OCI-LY1 (cell line): Measurements from ENCODE around the gene ASXL2.

ENCODE experiments used
- EZH2 ChIP-seq: fragments of 200-600 bp; sonication (generic), shearing (Covaris generic); IDR thresholded peaks from 2 replicates; pipeline ENCODE4 v1.8.0; 2017; ENCODE audit warnings: borderline replicate concordance, mixed run types, mild to moderate bottlenecking, antibody characterized with exemption, low read length, moderate library complexity, mixed read lengths
- TF ChIP-seq, protein P1 (sequence below): fragments of 200-600 bp; sonication (generic), shearing (Covaris generic); IDR thresholded peaks from 2 replicates; pipeline ENCODE4 v1.5.1; 2017; ENCODE audit warnings: mild to moderate bottlenecking, antibody characterized with exemption, low read length, moderate library complexity, mixed read lengths

DNA sequence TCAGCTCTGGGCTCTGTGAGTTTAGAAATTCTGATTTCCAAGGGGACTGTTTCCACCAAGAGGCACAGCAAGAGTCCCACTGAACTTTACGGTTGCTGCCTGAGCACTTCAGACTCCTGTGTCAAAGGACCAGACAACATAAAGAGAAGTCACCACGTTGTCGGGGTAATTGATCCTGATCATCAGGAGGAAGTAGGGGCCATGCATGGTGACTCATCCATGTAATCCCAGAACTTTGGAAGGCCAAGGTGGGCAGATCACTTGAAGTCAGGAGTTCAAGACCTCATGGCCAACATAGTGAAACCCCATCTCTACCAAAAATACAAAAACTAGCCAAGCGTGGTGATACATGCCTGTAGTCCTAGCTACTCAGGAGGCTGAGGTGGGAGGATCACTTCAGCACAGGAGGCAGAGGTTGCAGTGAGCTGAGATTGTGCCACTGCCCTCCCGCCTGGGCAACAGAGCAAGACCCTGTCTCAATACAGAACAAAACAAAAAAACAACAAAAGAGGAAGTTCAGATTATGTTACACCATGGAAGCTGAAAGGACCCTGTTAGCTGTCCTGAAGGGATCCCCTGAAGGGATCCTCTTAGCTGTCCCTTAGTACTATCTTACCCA, 9.4 kb upstream of the ASXL2 start:
- TF ChIP-seq, protein P1, sequence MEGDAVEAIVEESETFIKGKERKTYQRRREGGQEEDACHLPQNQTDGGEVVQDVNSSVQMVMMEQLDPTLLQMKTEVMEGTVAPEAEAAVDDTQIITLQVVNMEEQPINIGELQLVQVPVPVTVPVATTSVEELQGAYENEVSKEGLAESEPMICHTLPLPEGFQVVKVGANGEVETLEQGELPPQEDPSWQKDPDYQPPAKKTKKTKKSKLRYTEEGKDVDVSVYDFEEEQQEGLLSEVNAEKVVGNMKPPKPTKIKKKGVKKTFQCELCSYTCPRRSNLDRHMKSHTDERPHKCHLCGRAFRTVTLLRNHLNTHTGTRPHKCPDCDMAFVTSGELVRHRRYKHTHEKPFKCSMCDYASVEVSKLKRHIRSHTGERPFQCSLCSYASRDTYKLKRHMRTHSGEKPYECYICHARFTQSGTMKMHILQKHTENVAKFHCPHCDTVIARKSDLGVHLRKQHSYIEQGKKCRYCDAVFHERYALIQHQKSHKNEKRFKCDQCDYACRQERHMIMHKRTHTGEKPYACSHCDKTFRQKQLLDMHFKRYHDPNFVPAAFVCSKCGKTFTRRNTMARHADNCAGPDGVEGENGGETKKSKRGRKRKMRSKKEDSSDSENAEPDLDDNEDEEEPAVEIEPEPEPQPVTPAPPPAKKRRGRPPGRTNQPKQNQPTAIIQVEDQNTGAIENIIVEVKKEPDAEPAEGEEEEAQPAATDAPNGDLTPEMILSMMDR = no peak
- no peak for TF ChIP-seq EZH2
